ENCODE results near the gene BEST1. TPM values are rescaled to one million over a fixed set of nuclear protein-coding genes. Genes with fewer than 3 reads are reported as not detected.

The BEST1 gene
- total and polyA plus RNA-seq, 2 of the 13 experiments (the other 11 are each of a cell fraction or from before 2014, with no cell fraction given): 0.09 to 0.65 TPM

GRCh38 chr11:61949169-61950034 is 749 bp upstream of the BEST1 start (continued):
- TF ChIP-seq E2F1 (CRISPR knock-in tag; IDR thresholded peaks at IDR 0.05) (no peak), ZBTB40 (IDR thresholded peaks at IDR 0.05) (no peak), ZBTB40 (CRISPR knock-in tag; IDR thresholded peaks at IDR 0.05) (no peak), ZNF513 (CRISPR knock-in tag; conservative IDR thresholded peaks at IDR 0.05) (no peak), KLF6 (CRISPR knock-in tag; IDR thresholded peaks at IDR 0.05) (peak; percentile 48; the same call in 1 of the 2 replicates), CREB1 (IDR thresholded peaks at IDR 0.05) (peak; percentile 78), CREB1 (CRISPR knock-in tag; IDR thresholded peaks at IDR 0.05) (no peak), DDIT3 (CRISPR knock-in tag; IDR thresholded peaks at IDR 0.05) (peak; percentile 92; the same call in 1 of the 2 replicates), SMAD3 (CRISPR knock-in tag; IDR thresholded peaks at IDR 0.05) (peak; percentile 50; the same call in 1 of the 2 replicates), RAD51 (IDR thresholded peaks at IDR 0.05; ENCODE audit: borderline replicate concordance) (no peak), HDAC2 (CRISPR knock-in tag; IDR thresholded peaks at IDR 0.05) (no peak), MEF2D (CRISPR knock-in tag; IDR thresholded peaks at IDR 0.05) (no peak), FOXP4 (CRISPR knock-in tag; IDR thresholded peaks at IDR 0.05) (no peak), GATAD2A (CRISPR knock-in tag; IDR thresholded peaks at IDR 0.05) (peak; percentile 9; the same call in 1 of the 2 replicates), POLR2A (IDR thresholded peaks at IDR 0.05; ENCODE audit: insufficient read depth in 1 of 2, low read depth in 2 of 2, low read length in 2 of 2) (peak; percentile 6 to 19; a peak in 1 of 4 replicates), EZH2 (conservative IDR thresholded peaks at IDR 0.05; ENCODE audit: low read depth, low read length) (no peak)
